Pancreas (tissue), 10 donors: ENCODE data around the gene PRKCA. TPM values are rescaled to one million over a fixed set of nuclear protein-coding genes. Genes with fewer than 3 reads are reported as not detected.

Experiments
- ATAC-seq, 4 donors: fragments of 200-7000 bp; cut with Tn5 transposase; one replicate each; pipeline versions ENCODE4 v1.8.0 to v1.9.1; 2020; ENCODE audit warnings: mild to moderate bottlenecking in 4 of 4, moderate library complexity in 4 of 4
- DNase-seq, 6 donors: peaks; one replicate each; pipeline ENCODE4 v3.0.0-alpha.2; 2020
- FAIRE-seq: peaks from 2 replicates; lab custom pipeline; 2012; peaks lifted over from hg19 to GRCh38; lab: Jason Lieb, UNC
- H3K27ac ChIP-seq, 4 donors: fragments of 200-600 bp; sonication (generic); 1 replicate in 3 of 4; 2 replicates in 1 of 4; pipeline versions ENCODE4 v1.5.0 to v1.8.0; 2020
- H3K27me3 ChIP-seq, 4 donors: fragments of 200-600 bp; one replicate each; pipeline ENCODE4 v1.8.0; 2021
- H3K36me3 ChIP-seq, 3 donors: fragments of 200-600 bp; sonication (generic) in 1 of 3; one replicate each; pipeline versions ENCODE4 v1.5.0 to v1.8.0; 2020 to 2021
- H3K4me1 ChIP-seq, 3 donors: fragments of 200-600 bp; one replicate each; pipeline ENCODE4 v1.8.0; 2021
- H3K4me3 ChIP-seq, 4 donors: fragments of 200-600 bp; sonication (generic) in 2 of 4; one replicate each; pipeline versions ENCODE4 v1.5.0 to v1.8.0; 2020 to 2021
- H3K9me3 ChIP-seq, 4 donors: fragments of 200-600 bp; one replicate each; pipeline ENCODE4 v1.8.0; 2021
- CTCF ChIP-seq, 4 donors: fragments of 200-600 bp; sonication (generic) in 3 of 4; IDR thresholded peaks; one replicate each; pipeline versions ENCODE4 v1.5.0 to v1.8.0; 2021; ENCODE audit warnings: antibody characterized with exemption in 4 of 4
- WGBS, 2 donors: extraction: QIAGEN DNeasy Blood & Tissue Kit; methylation state at CpG; one replicate each; pipeline ENCODE4 v1.1.7; 2013; 5-methylcytosine and 5-hydroxymethylcytosine counted together
- intact Hi-C, 3 donors: fragments of 100-400 bp; cut with DNase I; formaldehyde crosslinking; loops; one replicate each; pipeline versions ENCODE4 v1.11.1 to v1.14.2; 2022
- polyA plus RNA-seq, 2 donors: library from polyadenylated mRNA; stranded (reverse); fragments of 200-250 nt; gene quantifications; one replicate each; pipeline ENCODE4 v1.2.3, GENCODE V29; 2013
- total RNA-seq, 6 donors: library from RNA; stranded (reverse); fragmentation: NEBNext Ultra II Directional in 4 of 6; extraction: Animal tissue kit (Norgen Biotek cat#: 25700) in 4 of 6; gene quantifications; one replicate each; pipeline versions ENCODE4 v1.2.1 to v1.2.4, GENCODE V29; 2021 to 2023
- donor health status: healthy with polysubstance abuse.
- donor health status: DM: no; HTN: no; CAD: no; lungs with moderate emphysema.
- donor health status: DM: no; HTN: no; CAD: no.
- donor health status: control.
- donor health status: control.
- donor health status: Bipolar disorder and iron deficiency.
- donor health status: DM: yes; HTN: yes; CAD: no.
- donor health status: DM: no; HTN: no; CAD: no.
- donor health status: DM: no; HTN: no; CAD: no.
- donor health status: DM: yes; HTN: yes; CAD: no.

Gene PRKCA
- total and polyA plus RNA-seq, 8 donors = 3.5 to 22.3 (median 10.2) TPM

- DNase-seq (peak in 1 of 6 donors; percentile 31), ATAC-seq (peak in 3 of 4 donors; percentile 69 to 86 (median 79)), FAIRE-seq (no peak)
- TF ChIP-seq CTCF (IDR thresholded peaks at IDR 0.05) = no peak
- Histone ChIP-seq H3K4me1 (peaks cover 0 to 8% (median 0%) of the 10 kb centered on the region in 3 donors), H3K27me3 (no peaks in the 10 kb centered on the region), H3K27ac (peak overlapping the region in 2 of 4 donors; percentile 26 to 44), H3K9me3 (no peaks in the 10 kb centered on the region), H3K36me3 (no peaks in the 10 kb centered on the region), H3K4me3 (no peak overlapping the region)
- intact Hi-C loops = no loop called here
- WGBS, 2 donors = 81 to 84% methylated on average over 7 of the region's 7 CpGs
Observed at GRCh38 chr17:66459811-66460270, 157.4 kb downstream of the PRKCA start.

DNA sequence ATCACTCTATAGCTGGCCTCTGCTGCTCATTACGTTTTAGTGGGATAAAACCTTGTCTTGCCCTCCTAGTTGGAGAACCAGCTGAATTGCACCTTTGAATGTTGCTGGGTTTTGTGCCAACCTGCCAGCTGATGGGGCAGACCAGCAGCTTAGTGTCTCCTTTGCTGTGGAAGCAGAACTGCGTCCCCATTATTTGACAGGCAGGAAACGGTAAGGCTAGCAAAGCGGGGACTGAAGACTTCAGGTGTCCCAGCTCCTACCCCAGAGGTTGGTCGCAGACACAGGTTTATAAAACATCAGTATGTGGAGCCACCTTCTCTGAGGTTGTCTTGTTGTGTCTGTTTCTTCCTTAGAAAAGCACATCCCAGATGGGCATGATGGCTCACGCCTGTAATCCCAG, 158.1 kb downstream of the PRKCA start:
- FAIRE-seq (no peak), DNase-seq (no peak), ATAC-seq (no peak)
- H3K36me3 ChIP-seq = no peaks in the 10 kb centered on the region
- no peak overlapping the region for H3K4me3 ChIP-seq
- no peak overlapping the region for H3K27ac ChIP-seq
- TF ChIP-seq CTCF (IDR thresholded peaks at IDR 0.05) = no peak
- 89 to 95% methylated on average over 6 of the region's 6 CpGs for WGBS, 2 donors
- no peaks in the 10 kb centered on the region for H3K9me3 ChIP-seq
- H3K4me1 ChIP-seq = peaks cover 0 to 8% (median 0%) of the 10 kb centered on the region in 3 donors
- intact Hi-C loops = no loop called here
- no peaks in the 10 kb centered on the region for H3K27me3 ChIP-seq

- WGBS, 2 donors = 83 to 91% methylated on average over 7 of the region's 7 CpGs
Observed at GRCh38 chr17:66461343-66461995, 159.1 kb downstream of the PRKCA start.

GRCh38 chr17:66462010-66462409, 159.6 kb downstream of the PRKCA start:
- DNase-seq (no peak), FAIRE-seq (no peak), ATAC-seq (peak in 2 of 4 donors; percentile 12 to 31)
- TF ChIP-seq CTCF (IDR thresholded peaks at IDR 0.05) = no peak
- H3K36me3 ChIP-seq = no peaks in the 10 kb centered on the region
- intact Hi-C loops = no loop called here
- no peaks in the 10 kb centered on the region for H3K27me3 ChIP-seq
- peaks cover 0 to 8% (median 0%) of the 10 kb centered on the region in 3 donors for H3K4me1 ChIP-seq
- 78 to 81% methylated on average over 4 of the region's 4 CpGs for WGBS, 2 donors
- H3K4me3 ChIP-seq = no peak overlapping the region
- H3K27ac ChIP-seq = no peak overlapping the region
- H3K9me3 ChIP-seq = no peaks in the 10 kb centered on the region

More at GRCh38 chr17:66461343-66461995, 159.1 kb downstream of the PRKCA start:
- ATAC-seq (no peak), FAIRE-seq (no peak), DNase-seq (no peak)
- Histone ChIP-seq H3K27ac (no peak overlapping the region), H3K4me3 (no peak overlapping the region), H3K4me1 (peaks cover 0 to 8% (median 0%) of the 10 kb centered on the region in 3 donors), H3K9me3 (no peaks in the 10 kb centered on the region), H3K27me3 (no peaks in the 10 kb centered on the region), H3K36me3 (no peaks in the 10 kb centered on the region)
- intact Hi-C loops = no loop called here
- TF ChIP-seq CTCF (IDR thresholded peaks at IDR 0.05) = no peak

DNA sequence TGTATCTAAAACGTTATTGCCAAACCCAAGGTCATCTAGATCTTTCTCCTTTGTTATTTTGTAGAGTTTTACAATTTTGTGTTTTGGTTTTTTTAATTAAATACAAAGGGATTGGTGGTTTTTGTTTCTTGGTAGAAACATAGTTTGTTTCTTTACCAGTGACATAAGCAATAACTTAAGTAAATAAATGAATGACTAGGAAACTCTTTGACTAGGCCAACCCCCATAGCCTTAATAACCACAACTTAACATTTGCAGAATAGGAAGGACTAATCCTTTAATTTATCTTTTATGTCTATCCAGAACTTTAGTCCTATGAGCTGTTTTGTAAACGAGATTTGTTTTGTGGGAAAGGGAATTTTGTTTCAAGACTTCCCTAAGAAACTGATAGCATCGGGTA, 162.5 kb downstream of the PRKCA start:
- H3K4me3 ChIP-seq = no peak overlapping the region
- no peak for TF ChIP-seq CTCF (IDR thresholded peaks at IDR 0.05)
- no peak for FAIRE-seq
- WGBS, 2 donors = 72 to 78% methylated on average over 3 of the region's 3 CpGs
- H3K36me3 ChIP-seq = no peaks in the 10 kb centered on the region
- H3K9me3 ChIP-seq = no peaks in the 10 kb centered on the region
- ATAC-seq = no peak
- no peak overlapping the region for H3K27ac ChIP-seq
- H3K27me3 ChIP-seq = no peaks in the 10 kb centered on the region
- no peak for DNase-seq
- H3K4me1 ChIP-seq = peaks cover 4 to 14% (median 7%) of the 10 kb centered on the region in 3 donors
- intact Hi-C loops = no loop called here
